CD4-positive, alpha-beta T cell treated with Interleukin-17A for 4 hours (primary cell): ENCODE results near the gene CDHR2.
"Not testable (repeated sequence)": the region's sequence is repeated elsewhere in the genome, so short reads cannot be mapped to it uniquely, and the experiment has no call there.

Source experiments
- DNase-seq: peaks from one replicate; pipeline ENCODE4 v3.0.0-alpha.2; 2020; ENCODE audit warnings: mixed read lengths

CDHR2 gene

GRCh38 chr5:176599749-176600430 is 50.7 kb downstream of the CDHR2 start:
- not testable (repeated sequence) for DNase-seq

DNA sequence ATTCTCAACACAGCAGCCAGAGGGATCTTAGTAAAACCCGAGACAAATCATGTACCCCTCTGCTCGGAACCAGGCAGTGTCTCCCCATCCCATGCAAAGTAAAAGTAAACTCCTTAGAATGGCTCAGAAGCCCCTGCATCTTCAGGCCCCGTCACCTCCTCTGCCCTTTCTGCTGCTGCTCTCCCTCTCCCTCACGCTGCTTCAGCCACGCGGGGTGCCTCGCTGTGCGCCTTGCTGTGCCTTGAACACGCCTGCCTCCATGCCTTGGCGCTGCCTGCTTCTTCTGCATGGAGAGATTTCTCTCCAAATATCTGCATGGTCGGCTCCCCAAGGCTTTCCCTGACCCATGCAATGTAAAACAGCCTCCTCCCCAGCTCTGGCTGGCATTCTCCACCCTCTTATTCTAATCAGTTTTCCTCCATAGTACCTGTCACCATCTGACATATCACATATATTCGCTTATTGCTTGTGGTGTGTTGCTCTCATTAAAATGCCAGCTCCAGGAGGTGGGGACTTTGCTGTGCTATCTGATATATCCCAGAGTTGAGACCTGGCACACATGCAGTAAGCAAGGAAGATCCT is 52.9 kb downstream of the CDHR2 start:
- DNase-seq, result no peak

DNA sequence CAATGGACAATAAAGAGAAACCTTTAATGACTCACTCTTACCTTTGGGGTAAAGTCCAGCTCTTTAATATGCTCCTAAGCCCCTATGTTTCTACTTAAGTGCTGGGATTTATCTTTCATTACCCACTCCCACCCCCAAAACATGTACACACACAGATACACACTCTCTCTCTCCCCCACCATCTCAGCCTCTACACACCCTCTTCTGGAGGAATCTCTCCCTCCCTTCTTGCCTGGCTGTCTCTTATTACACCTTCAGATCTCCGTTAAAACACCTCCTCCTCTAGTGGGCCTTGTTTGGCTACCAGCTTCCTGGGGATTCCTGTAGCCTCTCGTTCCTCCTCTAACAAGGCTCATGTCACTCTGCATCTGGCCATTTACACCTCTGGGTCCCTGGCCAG is 53.9 kb downstream of the CDHR2 start:
- no peak for DNase-seq

GRCh38 chr5:176606032-176606431 is 56.9 kb downstream of the CDHR2 start:
- DNase-seq, result no peak

GRCh38 chr5:176606875-176607274 is 57.7 kb downstream of the CDHR2 start:
- DNase-seq, result no peak

GRCh38 chr5:176608142-176608705 is 59.1 kb downstream of the CDHR2 start:
- no peak for DNase-seq

- DNase-seq, result no peak
These were observed 60.0 kb downstream of the CDHR2 start for GRCh38 chr5:176608937-176609723.

GRCh38 chr5:176609724-176610434 is 60.7 kb downstream of the CDHR2 start, which contains the start of gene GPRIN1:
TSS of gene GPRIN1 (minus strand) at chr5:176610156. CDS start at chr5:176599834, 10,322 bp downstream.
- DNase-seq, result peak; percentile 67

DNA sequence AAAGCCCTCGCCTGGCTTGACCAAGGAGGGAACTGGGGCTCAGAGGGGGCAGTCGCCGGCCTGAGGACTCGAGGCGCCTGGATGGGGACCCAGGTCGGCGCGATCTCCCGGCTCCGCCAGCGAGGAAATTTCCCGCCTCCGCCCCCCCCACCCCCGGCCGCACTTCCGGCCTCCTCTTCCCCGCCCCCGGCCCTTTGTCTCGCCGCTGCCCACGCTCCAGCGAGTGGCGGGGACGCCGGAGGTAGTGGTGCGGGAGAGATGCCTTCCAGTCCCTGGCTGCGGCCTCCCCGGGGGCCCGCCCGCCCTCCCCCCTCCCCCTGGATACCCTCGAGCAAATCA is 61.3 kb downstream of the CDHR2 start:
- no peak for DNase-seq

DNA sequence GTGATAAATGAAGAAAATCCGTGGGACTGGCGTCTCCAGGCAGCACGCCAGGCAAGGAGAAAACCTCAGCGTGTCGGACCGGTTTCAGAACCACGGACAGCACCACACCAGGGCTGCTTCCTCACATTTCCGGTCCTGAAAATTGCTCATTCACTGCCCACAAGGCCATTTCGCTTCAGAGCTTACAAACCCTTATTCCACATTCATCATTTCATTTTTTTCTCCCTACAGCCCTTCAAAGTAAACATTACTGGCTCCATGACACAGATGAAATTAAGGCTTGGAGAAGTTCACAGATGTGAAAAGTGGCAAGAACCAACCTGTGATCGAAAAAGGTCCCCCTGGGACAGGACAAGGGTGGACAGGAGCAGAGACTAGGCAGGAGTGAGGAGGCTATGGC is 62.3 kb downstream of the CDHR2 start:
- peak; percentile 72 for DNase-seq

GRCh38 chr5:176612008-176612407 is 62.9 kb downstream of the CDHR2 start:
- DNase-seq, result no peak

- no peak for DNase-seq
These were observed 63.7 kb downstream of the CDHR2 start for GRCh38 chr5:176612855-176613254.

GRCh38 chr5:176614805-176615478 is 65.8 kb downstream of the CDHR2 start:
- DNase-seq, result no peak

- no peak for DNase-seq
These were observed 67.4 kb downstream of the CDHR2 start for GRCh38 chr5:176616511-176616910.

DNA sequence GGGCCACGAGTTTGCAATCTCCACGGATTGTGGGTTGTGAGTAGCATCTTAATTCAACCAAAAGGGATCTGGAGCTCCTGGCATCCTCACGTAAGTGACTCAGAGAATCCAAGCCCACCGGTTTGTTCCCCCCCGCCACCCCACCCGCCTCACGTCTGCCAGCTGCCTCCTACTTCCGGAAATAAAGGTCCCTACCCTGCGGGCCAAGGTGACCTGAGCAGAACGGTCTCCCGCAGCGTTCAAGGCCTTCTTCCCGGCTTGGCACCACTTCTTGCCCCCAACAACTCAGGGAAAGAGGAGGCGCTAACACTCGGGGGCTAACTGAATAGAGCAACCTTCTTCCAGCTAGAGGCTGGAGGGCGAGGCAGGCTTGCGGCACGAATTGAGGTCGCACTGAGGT is 69.6 kb downstream of the CDHR2 start:
- no peak for DNase-seq

- DNase-seq, result peak; percentile 83
These were observed 70.0 kb downstream of the CDHR2 start for GRCh38 chr5:176619203-176619568.

DNA sequence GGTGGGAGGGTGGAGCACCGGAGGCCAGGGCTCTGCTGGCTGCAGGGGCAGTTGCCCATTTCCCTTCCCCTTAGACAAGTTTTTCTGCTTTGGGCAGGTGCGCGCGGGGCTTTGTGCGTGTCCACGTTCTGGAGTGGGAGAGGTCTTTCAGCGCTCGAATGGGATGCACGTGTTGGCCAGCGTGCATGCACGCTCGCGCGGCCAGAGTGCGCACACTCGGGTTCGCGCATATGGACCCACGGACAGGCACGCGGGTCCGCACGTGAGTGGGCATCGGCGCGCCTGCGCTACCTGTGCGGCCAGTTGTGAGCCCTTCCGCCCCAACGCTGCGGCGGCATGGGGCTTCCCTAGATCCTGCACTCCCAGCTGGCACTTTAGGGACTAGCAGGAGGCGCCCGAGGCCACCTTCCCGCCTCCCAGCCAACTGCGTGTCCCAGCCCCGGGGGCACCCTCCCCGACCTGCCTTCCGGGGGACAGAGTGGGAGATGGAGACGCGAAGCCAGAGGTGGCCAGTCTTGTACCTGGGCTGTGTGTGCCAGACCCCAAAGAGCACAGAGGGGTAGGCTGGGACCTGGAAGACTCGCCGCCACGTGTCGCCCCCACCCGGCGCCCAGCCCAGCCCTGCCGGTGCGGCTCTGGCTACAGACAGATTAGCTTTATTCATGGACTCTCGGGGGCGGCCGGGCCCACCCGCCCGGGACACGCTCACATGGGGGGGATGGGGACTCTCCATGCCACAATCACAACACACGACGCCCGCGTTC is 70.6 kb downstream of the CDHR2 start:
- no peak for DNase-seq

DNA sequence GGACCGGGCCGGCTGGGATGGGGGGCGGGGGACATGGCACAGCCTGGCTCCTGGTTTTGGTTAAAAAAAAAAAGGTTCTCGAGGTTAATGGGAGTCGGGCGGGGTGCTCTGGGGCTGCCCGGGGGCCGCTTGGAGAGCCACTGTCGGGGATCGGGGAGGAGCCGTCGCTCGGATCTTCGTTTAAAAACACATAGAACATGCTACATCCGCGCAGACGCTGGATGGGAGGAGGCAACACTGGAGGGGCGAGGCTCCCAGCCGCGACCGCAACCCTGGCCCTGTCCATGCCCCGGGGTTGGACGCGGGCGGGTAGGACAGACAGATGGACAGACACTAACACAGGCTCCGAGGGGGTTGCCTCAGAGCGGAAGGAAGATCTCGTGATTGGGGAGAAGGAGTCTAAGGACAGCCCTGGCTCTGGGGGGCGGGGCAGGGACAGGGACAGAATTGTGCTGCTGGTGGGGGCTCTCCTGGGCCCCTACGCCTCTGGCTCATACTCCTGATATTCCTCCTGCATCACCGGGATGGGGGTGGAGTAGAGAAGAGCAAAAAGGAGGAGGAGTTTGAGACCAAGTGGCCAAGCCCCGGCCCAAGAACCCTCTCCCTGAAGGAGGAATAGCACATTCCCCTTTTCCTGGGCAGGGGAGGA is 71.3 kb downstream of the CDHR2 start:
- peak; percentile 28 for DNase-seq

DNA sequence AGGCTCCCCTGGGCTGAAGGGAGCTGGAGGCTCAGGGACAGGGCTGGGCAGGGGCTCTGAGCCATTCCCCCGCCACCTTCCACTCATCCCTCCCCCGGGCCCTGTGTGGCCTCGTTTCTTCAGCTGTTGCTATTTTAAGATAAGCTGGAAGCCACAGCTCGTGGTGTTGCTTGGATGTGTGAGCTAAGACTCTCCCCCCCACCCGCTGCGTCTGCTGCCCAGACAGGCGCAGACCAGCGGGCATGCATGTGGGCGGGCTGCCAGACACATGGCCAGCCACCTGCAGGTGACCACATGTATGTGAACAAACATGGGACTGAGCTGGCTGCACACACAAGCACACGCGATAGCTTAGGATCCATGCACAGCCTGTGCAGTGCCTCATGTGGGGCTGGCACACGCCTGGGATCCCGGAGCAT is 72.5 kb downstream of the CDHR2 start:
- no peak for DNase-seq

DNA sequence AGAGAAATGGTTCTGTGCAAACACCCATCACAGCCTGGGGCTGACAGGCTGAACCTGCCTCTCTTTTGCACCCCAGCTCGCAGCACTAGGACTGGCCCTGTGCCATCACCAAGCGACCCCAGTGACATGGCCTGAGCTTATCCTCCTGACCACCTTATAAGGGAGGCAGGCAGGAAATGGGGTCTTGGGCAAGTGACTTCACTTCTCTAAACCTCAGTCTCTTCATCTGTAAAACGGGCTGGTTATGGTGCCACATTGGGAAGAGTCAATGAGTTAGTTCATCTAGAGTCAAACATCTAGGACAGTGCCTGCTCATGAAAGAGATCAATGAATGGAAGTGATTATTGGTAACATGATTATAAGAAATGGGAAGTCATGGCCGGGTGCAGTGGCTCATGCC is 75.0 kb downstream of the CDHR2 start:
- DNase-seq, result no peak

- DNase-seq, result no peak
These were observed 75.8 kb downstream of the CDHR2 start for GRCh38 chr5:176624938-176625337.
